IPS-20b (cell line): ENCODE data around the gene MYL3.

Source experiments
- H3K27ac ChIP-seq: one replicate; pipeline ENCODE4 v1.5.1; 2013; ENCODE audit warnings: low read length
- H3K27me3 ChIP-seq: 2 replicates; pipeline ENCODE4 v1.6.1; 2013; ENCODE audit warnings: mild to moderate bottlenecking, low read length, inconsistent platforms; ENCODE audit not compliant: insufficient read depth
- H3K36me3 ChIP-seq: 2 replicates; pipeline ENCODE4 v1.6.1; 2013; ENCODE audit warnings: low read depth, mild to moderate bottlenecking, inconsistent platforms, low read length, moderate library complexity; ENCODE audit not compliant: insufficient read depth
- H3K4me1 ChIP-seq: 2 replicates; pipeline ENCODE4 v1.6.1; 2013; ENCODE audit warnings: mild to moderate bottlenecking, control low read depth, inconsistent platforms, low read length, moderate library complexity; ENCODE audit not compliant: insufficient read depth
- H3K4me3 ChIP-seq: 2 replicates; pipeline ENCODE4 v1.5.1; 2013; ENCODE audit warnings: mild to moderate bottlenecking, low read length, inconsistent platforms
- H3K9ac ChIP-seq: 2 replicates; pipeline ENCODE4 v1.6.1; 2013; ENCODE audit warnings: low read depth, mild to moderate bottlenecking, inconsistent platforms, low read length, moderate library complexity
- H3K9me3 ChIP-seq: 2 replicates; pipeline ENCODE4 v1.6.1; 2013; ENCODE audit warnings: mild to moderate bottlenecking, low read depth, low read length, inconsistent platforms; ENCODE audit not compliant: insufficient read depth

The MYL3 gene

GRCh38 chr3:46844881-46845312 is 18.3 kb downstream of the MYL3 start:
- H3K27ac ChIP-seq, result no peak overlapping the region
- H3K4me3 ChIP-seq, result peak overlapping the region; percentile 71
- H3K27me3 ChIP-seq, result peaks cover 13% of the 10 kb centered on the region; the same call in 1 of the 2 replicates
- peaks cover 13% of the 10 kb centered on the region for H3K9me3 ChIP-seq
- H3K36me3 ChIP-seq, result no peaks in the 10 kb centered on the region
- H3K9ac ChIP-seq, result peak overlapping the region; percentile 80; the same call in 1 of the 2 replicates
- peaks cover 5% of the 10 kb centered on the region; the same call in 1 of the 2 replicates for H3K4me1 ChIP-seq

GRCh38 chr3:46844397-46844796 is 18.8 kb downstream of the MYL3 start:
- Histone ChIP-seq H3K9me3 (peaks cover 14% of the 10 kb centered on the region), H3K4me1 (peaks cover 5% of the 10 kb centered on the region; the same call in 1 of the 2 replicates), H3K36me3 (no peaks in the 10 kb centered on the region), H3K9ac (no peak overlapping the region), H3K4me3 (no peak overlapping the region), H3K27ac (no peak overlapping the region), H3K27me3 (peaks cover 13% of the 10 kb centered on the region; the same call in 1 of the 2 replicates)

GRCh38 chr3:46843508-46843907 is 19.7 kb downstream of the MYL3 start:
- peaks cover 5% of the 10 kb centered on the region; the same call in 1 of the 2 replicates for H3K4me1 ChIP-seq
- H3K9me3 ChIP-seq, result peaks cover 21% of the 10 kb centered on the region
- H3K36me3 ChIP-seq, result no peaks in the 10 kb centered on the region
- H3K27me3 ChIP-seq, result peaks cover 13% of the 10 kb centered on the region; the same call in 1 of the 2 replicates
- no peak overlapping the region for H3K9ac ChIP-seq
- H3K4me3 ChIP-seq, result no peak overlapping the region
- H3K27ac ChIP-seq, result no peak overlapping the region

GRCh38 chr3:46840491-46840890 is 22.8 kb downstream of the MYL3 start:
- no peaks in the 10 kb centered on the region for H3K27me3 ChIP-seq
- H3K9me3 ChIP-seq, result peaks cover 23% of the 10 kb centered on the region
- no peak overlapping the region for H3K9ac ChIP-seq
- peaks cover 5% of the 10 kb centered on the region; the same call in 1 of the 2 replicates for H3K4me1 ChIP-seq
- H3K36me3 ChIP-seq, result no peaks in the 10 kb centered on the region
- H3K27ac ChIP-seq, result no peak overlapping the region
- no peak overlapping the region for H3K4me3 ChIP-seq

- H3K4me3 ChIP-seq, result no peak overlapping the region
- H3K27me3 ChIP-seq, result no peaks in the 10 kb centered on the region
- H3K4me1 ChIP-seq, result no peaks in the 10 kb centered on the region
- no peak overlapping the region for H3K27ac ChIP-seq
- no peak overlapping the region for H3K9ac ChIP-seq
- peaks cover 23% of the 10 kb centered on the region for H3K9me3 ChIP-seq
- no peaks in the 10 kb centered on the region for H3K36me3 ChIP-seq
These were observed 24.9 kb downstream of the MYL3 start for GRCh38 chr3:46838301-46838700.

GRCh38 chr3:46835491-46835890 is 27.8 kb downstream of the MYL3 start:
- H3K27ac ChIP-seq, result no peak overlapping the region
- H3K9ac ChIP-seq, result no peak overlapping the region
- no peaks in the 10 kb centered on the region for H3K36me3 ChIP-seq
- no peaks in the 10 kb centered on the region for H3K27me3 ChIP-seq
- peaks cover 12% of the 10 kb centered on the region for H3K9me3 ChIP-seq
- H3K4me3 ChIP-seq, result no peak overlapping the region
- no peaks in the 10 kb centered on the region for H3K4me1 ChIP-seq

GRCh38 chr3:46835054-46835453 is 28.2 kb downstream of the MYL3 start:
- H3K9me3 ChIP-seq, result peaks cover 10% of the 10 kb centered on the region
- no peaks in the 10 kb centered on the region for H3K27me3 ChIP-seq
- H3K4me1 ChIP-seq, result no peaks in the 10 kb centered on the region
- H3K27ac ChIP-seq, result no peak overlapping the region
- no peak overlapping the region for H3K4me3 ChIP-seq
- H3K9ac ChIP-seq, result no peak overlapping the region
- H3K36me3 ChIP-seq, result no peaks in the 10 kb centered on the region

GRCh38 chr3:46833346-46834300 is 29.6 kb downstream of the MYL3 start:
- no peak overlapping the region for H3K9ac ChIP-seq
- no peaks in the 10 kb centered on the region for H3K4me1 ChIP-seq
- no peaks in the 10 kb centered on the region for H3K36me3 ChIP-seq
- no peak overlapping the region for H3K27ac ChIP-seq
- H3K27me3 ChIP-seq, result no peaks in the 10 kb centered on the region
- H3K9me3 ChIP-seq, result 0 out of 2 replicates have a peak, but pooled peaks cover 2% of the 10 kb centered on the region
- H3K4me3 ChIP-seq, result no peak overlapping the region

GRCh38 chr3:46831841-46832240 is 31.4 kb downstream of the MYL3 start:
- H3K36me3 ChIP-seq, result no peaks in the 10 kb centered on the region

GRCh38 chr3:46831316-46831715 is 31.9 kb downstream of the MYL3 start:
- Histone ChIP-seq H3K4me1 (no peaks in the 10 kb centered on the region; the same call in 1 of the 2 replicates), H3K9me3 (no peaks in the 10 kb centered on the region), H3K36me3 (no peaks in the 10 kb centered on the region), H3K27ac (no peak overlapping the region), H3K27me3 (no peaks in the 10 kb centered on the region), H3K9ac (no peak overlapping the region), H3K4me3 (no peak overlapping the region)

More at GRCh38 chr3:46831841-46832240, 31.4 kb downstream of the MYL3 start:
- Histone ChIP-seq H3K9ac (no peak overlapping the region), H3K27ac (no peak overlapping the region), H3K4me1 (no peaks in the 10 kb centered on the region; the same call in 1 of the 2 replicates), H3K4me3 (no peak overlapping the region), H3K27me3 (no peaks in the 10 kb centered on the region), H3K9me3 (no peaks in the 10 kb centered on the region)

GRCh38 chr3:46830801-46831200 is 32.4 kb downstream of the MYL3 start:
- Histone ChIP-seq H3K36me3 (no peaks in the 10 kb centered on the region), H3K4me1 (no peaks in the 10 kb centered on the region; the same call in 1 of the 2 replicates), H3K9me3 (no peaks in the 10 kb centered on the region), H3K27me3 (no peaks in the 10 kb centered on the region), H3K4me3 (no peak overlapping the region), H3K9ac (no peak overlapping the region), H3K27ac (no peak overlapping the region)
